Esophagus squamous epithelium (tissue), 4 donors: ENCODE data around the gene NHSL1.

Experiments
- CTCF ChIP-seq, 6 experiments: fragments of 450-650 bp in 4 of 6; fragments of 200-600 bp in 2 of 6; sonication (generic) in 2 of 6; IDR thresholded peaks; one replicate each; pipeline ENCODE4 v1.5.1; 2016 to 2019; ENCODE audit warnings: antibody characterized with exemption in 6 of 6, mild to moderate bottlenecking in 4 of 6, moderate library complexity in 4 of 6
- POLR2A ChIP-seq, 4 donors: fragments of 450-650 bp; IDR thresholded peaks; one replicate each; pipeline ENCODE4 v1.6.1; 2017; ENCODE audit warnings: antibody characterized with exemption in 4 of 4, mild to moderate bottlenecking in 4 of 4, moderate library complexity in 3 of 4

DNA sequence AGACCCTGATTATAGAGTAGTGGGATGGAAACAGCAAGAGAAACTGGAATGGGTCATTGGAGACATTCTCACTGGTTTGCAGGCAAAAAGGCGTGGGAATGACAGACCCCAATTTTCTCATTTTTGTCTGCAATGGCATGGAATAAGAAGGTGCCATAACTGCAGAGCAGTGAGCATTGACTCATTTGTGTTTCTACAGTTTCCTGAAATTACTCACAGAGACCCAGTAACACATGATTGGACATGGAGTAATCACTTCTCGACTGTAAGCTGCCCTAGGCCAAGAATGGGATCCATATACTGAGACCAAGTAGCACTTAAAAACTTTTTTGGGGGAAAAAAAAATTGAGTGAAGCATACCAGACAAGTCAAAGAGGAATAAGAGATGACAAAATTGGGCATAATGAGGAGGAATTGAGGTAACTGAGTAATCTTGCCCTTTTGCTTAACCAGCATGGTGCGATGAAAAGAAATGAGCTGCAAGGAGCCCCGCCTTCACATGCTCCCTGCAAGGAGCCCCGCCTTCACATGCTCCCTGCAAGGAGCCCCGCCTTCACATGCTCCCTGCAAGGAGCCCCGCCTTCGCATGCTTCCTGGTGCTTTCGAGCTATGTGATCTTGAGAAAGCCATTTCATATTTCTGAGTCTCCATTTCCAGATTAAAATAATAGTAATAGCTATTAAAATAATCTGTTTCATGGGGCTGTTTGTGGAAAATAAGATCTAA is 44.1 kb downstream of the NHSL1 start:
- TF ChIP-seq CTCF (IDR thresholded peaks at IDR 0.05): no peak
- TF ChIP-seq POLR2A (IDR thresholded peaks at IDR 0.05): no peak
